Body of pancreas (tissue), 4 donors: ENCODE results near the gene ACSL5. TPM values are rescaled to one million over a fixed set of nuclear protein-coding genes. Genes with fewer than 3 reads are reported as not detected.
"Not testable (repeated sequence)": the region's sequence is repeated elsewhere in the genome, so short reads cannot be mapped to it uniquely, and the experiment has no call there.

Experiments used
- ATAC-seq: fragments of 150-250 bp; one replicate; pipeline ENCODE4 v1.9.1; 2016
- DNase-seq, 4 donors: peaks; one replicate each; pipeline ENCODE4 v3.0.0-alpha.2; 2019
- H3K27ac ChIP-seq, 4 donors: fragments of 200-600 bp; sonication (generic); 1 replicate in 3 of 4; 2 replicates in 1 of 4; pipeline versions ENCODE4 v1.5.1 to v1.6.1; 2016 to 2019; ENCODE audit warnings: mild to moderate bottlenecking in 1 of 4, mixed read lengths in 1 of 4, moderate library complexity in 1 of 4
- H3K27me3 ChIP-seq, 2 donors: fragments of 200-600 bp; sonication (generic); one replicate each; pipeline ENCODE4 v1.6.0; 2016; ENCODE audit warnings: mild to moderate bottlenecking in 1 of 2
- H3K36me3 ChIP-seq, 2 donors: fragments of 200-600 bp; sonication (generic); replicated peaks in 1 of 2; 2 replicates each; pipeline ENCODE4 v1.5.1; 2016; ENCODE audit warnings: low read depth in 2 of 2; ENCODE audit not compliant: insufficient read depth in 1 of 2
- H3K4me1 ChIP-seq: fragments of 200-600 bp; sonication (generic); one replicate; pipeline ENCODE4 v1.6.0; 2016
- H3K4me3 ChIP-seq, 2 donors: fragments of 200-600 bp; sonication (generic); 1 replicate in 1 of 2; 2 replicates in 1 of 2; pipeline ENCODE4 v1.5.1; 2016 to 2019
- H3K9me3 ChIP-seq, 3 donors: fragments of 200-600 bp; sonication (generic); 1 replicate in 2 of 3; 2 replicates in 1 of 3; pipeline ENCODE4 v1.5.1; 2016
- CTCF ChIP-seq, 7 experiments: fragments of 450-650 bp in 4 of 7; fragments of 200-600 bp in 3 of 7; sonication (generic) in 3 of 7; IDR thresholded peaks; one replicate each; pipeline ENCODE4 v1.5.1; 2016 to 2019; ENCODE audit warnings: antibody characterized with exemption in 7 of 7
- POLR2A ChIP-seq, 3 donors: fragments of 450-650 bp; IDR thresholded peaks; one replicate each; pipeline ENCODE4 v1.6.1; 2016; ENCODE audit warnings: antibody characterized with exemption in 3 of 3, mild to moderate bottlenecking in 2 of 3
- WGBS, 2 donors: methylation state at CpG; one replicate each; pipeline ENCODE4 v1.1.5; 2017; 5-methylcytosine and 5-hydroxymethylcytosine counted together
- intact Hi-C: fragments of 100-400 bp; cut with DNase I; formaldehyde crosslinking; loops from one replicate; pipeline ENCODE4 v1.15.1; 2023
- total RNA-seq, 2 donors: library from RNA; depleted of rRNA; stranded (reverse); fragments of >200 nt; gene quantifications; one replicate each; pipeline ENCODE4 v1.1.0, GENCODE V29; 2016

ACSL5 gene
- total RNA-seq, 2 donors from 2014 or later: 7.3 to 9.6 TPM

GRCh38 chr10:112375721-112376395 is 1.9 kb downstream of the ACSL5 start:
- Histone ChIP-seq H3K27ac (peak overlapping the region in 3 of 4 donors; percentile 48 to 83 (median 71)), H3K36me3 (no peaks in the 10 kb centered on the region), H3K4me1 (peaks cover 8% of the 10 kb centered on the region), H3K4me3 (no peak overlapping the region), H3K9me3 (no peaks in the 10 kb centered on the region), H3K27me3 (no peaks in the 10 kb centered on the region)
- DNase-seq: peak; percentile 29 to 63 (median 61)
- TF ChIP-seq POLR2A (IDR thresholded peaks at IDR 0.05) (peak in 1 of 3 donors; percentile 20), CTCF (IDR thresholded peaks at IDR 0.05) (no peak)
- 33 to 34% methylated on average over 16 of the region's 16 CpGs for WGBS, 2 donors
- intact Hi-C loops: no loop called here
- ATAC-seq: peak; percentile 83

- 49 to 70% methylated on average over 9 to 11 of the region's 11 CpGs for WGBS, 2 donors
- intact Hi-C loops: no loop called here
- peak; percentile 7 for ATAC-seq
These were observed 2.5 kb downstream of the ACSL5 start for GRCh38 chr10:112376396-112376790.

GRCh38 chr10:112377116-112377515 is 3.2 kb downstream of the ACSL5 start:
- H3K4me3 ChIP-seq, H3K4me1 ChIP-seq, H3K27me3 ChIP-seq, ATAC-seq, intact Hi-C loops, H3K9me3 ChIP-seq, H3K36me3 ChIP-seq, H3K27ac ChIP-seq, DNase-seq: not testable (repeated sequence)
- 84 to 92% methylated on average over 9 of the region's 9 CpGs for WGBS, 2 donors

More at GRCh38 chr10:112376396-112376790, 2.5 kb downstream of the ACSL5 start:
- TF ChIP-seq CTCF (IDR thresholded peaks at IDR 0.05): no peak
- peak in 1 of 3 donors; percentile 0 for TF ChIP-seq POLR2A (IDR thresholded peaks at IDR 0.05)
- Histone ChIP-seq H3K9me3 (no peaks in the 10 kb centered on the region), H3K36me3 (no peaks in the 10 kb centered on the region), H3K4me3 (no peak overlapping the region), H3K27ac (peak overlapping the region in 3 of 4 donors; percentile 48 to 83 (median 71)), H3K27me3 (no peaks in the 10 kb centered on the region), H3K4me1 (peaks cover 8% of the 10 kb centered on the region)
- no peak for DNase-seq

GRCh38 chr10:112379635-112380296 is 5.8 kb downstream of the ACSL5 start:
- Histone ChIP-seq H3K36me3 (no peaks in the 10 kb centered on the region), H3K27ac (no peak overlapping the region), H3K27me3 (no peaks in the 10 kb centered on the region), H3K4me3 (no peak overlapping the region), H3K4me1 (peaks cover 8% of the 10 kb centered on the region), H3K9me3 (no peaks in the 10 kb centered on the region)
- intact Hi-C loops: no loop called here
- TF ChIP-seq POLR2A (IDR thresholded peaks at IDR 0.05) (no peak), CTCF (IDR thresholded peaks at IDR 0.05) (no peak)
- 75 to 78% methylated on average over 7 to 8 of the region's 8 CpGs for WGBS, 2 donors
- DNase-seq: no peak
- ATAC-seq: no peak

- WGBS, 2 donors: 38 to 39% methylated on average over 9 of the region's 9 CpGs
- no peak overlapping the region for H3K4me3 ChIP-seq
- H3K27me3 ChIP-seq: no peaks in the 10 kb centered on the region
- H3K36me3 ChIP-seq: no peaks in the 10 kb centered on the region
- ATAC-seq: no peak
- intact Hi-C loops: no loop called here
- no peaks in the 10 kb centered on the region for H3K4me1 ChIP-seq
- no peak for TF ChIP-seq POLR2A (IDR thresholded peaks at IDR 0.05)
- no peaks in the 10 kb centered on the region for H3K9me3 ChIP-seq
- no peak for DNase-seq
- H3K27ac ChIP-seq: no peak overlapping the region
These were observed 8.8 kb downstream of the ACSL5 start for GRCh38 chr10:112382515-112383235.
